Left lung (tissue), 10 donors: ENCODE results near the gene ZBTB46. TPM values are rescaled to one million over a fixed set of nuclear protein-coding genes. Genes with fewer than 3 reads are reported as not detected.

Source experiments
- ATAC-seq: fragments of 200-7000 bp; cut with Tn5 transposase; one replicate; pipeline ENCODE4 v1.9.1; 2020; ENCODE audit warnings: moderate library complexity
- DNase-seq, 4 donors: peaks; one replicate each; pipeline ENCODE4 v3.0.0-alpha.2; 2013 to 2020
- H3K27ac ChIP-seq, 2 donors: fragments of 200-600 bp; sonication (generic) in 1 of 2; one replicate each; pipeline versions ENCODE4 v1.5.0 to v1.8.0; 2020 to 2021
- H3K27me3 ChIP-seq, 2 donors: fragments of 200-600 bp; sonication (generic) in 1 of 2; one replicate each; pipeline versions ENCODE4 v1.5.0 to v1.8.0; 2020 to 2021
- H3K36me3 ChIP-seq, 2 donors: fragments of 200-600 bp; sonication (generic) in 1 of 2; one replicate each; pipeline versions ENCODE4 v1.5.0 to v1.8.0; 2020 to 2021
- H3K4me1 ChIP-seq, 2 donors: fragments of 200-600 bp; one replicate each; pipeline ENCODE4 v1.8.0; 2021
- H3K4me3 ChIP-seq, 2 donors: fragments of 200-600 bp; sonication (generic) in 1 of 2; one replicate each; pipeline versions ENCODE4 v1.5.0 to v1.8.0; 2020 to 2021; ENCODE audit warnings: mild to moderate bottlenecking in 1 of 2
- H3K9me3 ChIP-seq, 2 donors: fragments of 200-600 bp; sonication (generic) in 1 of 2; one replicate each; pipeline versions ENCODE4 v1.5.0 to v1.8.0; 2020 to 2021
- CTCF ChIP-seq, 2 donors: fragments of 200-600 bp; sonication (generic) in 1 of 2; IDR thresholded peaks; one replicate each; pipeline versions ENCODE4 v1.5.0 to v1.8.0; 2021; ENCODE audit warnings: antibody characterized with exemption in 2 of 2
- intact Hi-C, 2 donors: fragments of 100-400 bp; cut with DNase I; formaldehyde crosslinking; loops; one replicate each; pipeline versions ENCODE4 v1.11.2 to v1.14.2; 2022
- polyA plus RNA-seq, 6 donors: library from polyadenylated mRNA; unstranded; fragments of 120-200 nt; gene quantifications; one replicate each; pipeline ENCODE4 v1.2.1, GENCODE V29; 2013; ENCODE audit not compliant: insufficient read length in 6 of 6
- total RNA-seq, 2 donors: library from RNA; stranded (reverse); fragmentation: NEBNext Ultra II Directional; extraction: Animal tissue kit (Norgen Biotek cat#: 25700); gene quantifications; one replicate each; pipeline ENCODE4 v1.2.1, GENCODE V29; 2021
- donor health status: DM: no; HTN: yes; CAD: no.
- donor health status: DM: no; HTN: no; CAD: no.

ZBTB46 gene
- total and polyA plus RNA-seq, 8 donors, result 9.2 to 16.3 (median 11.7) TPM

- ATAC-seq, result peak; percentile 54
- DNase-seq, result peak in 1 of 4 donors; percentile 68
- no peak overlapping the region for H3K4me3 ChIP-seq
- no peak for TF ChIP-seq CTCF (IDR thresholded peaks at IDR 0.05)
- H3K36me3 ChIP-seq, result no peaks in the 10 kb centered on the region
- peaks cover 7 to 37% of the 10 kb centered on the region in 2 donors for H3K4me1 ChIP-seq
- H3K27ac ChIP-seq, result peak overlapping the region in 1 of 2 donors; percentile 39
- intact Hi-C loops, result no loop called here
- peaks cover 0 to 68% of the 10 kb centered on the region in 2 donors for H3K27me3 ChIP-seq
- no peaks in the 10 kb centered on the region for H3K9me3 ChIP-seq
Observed at GRCh38 chr20:63846128-63846771, 15.2 kb upstream of the ZBTB46 start.

DNA sequence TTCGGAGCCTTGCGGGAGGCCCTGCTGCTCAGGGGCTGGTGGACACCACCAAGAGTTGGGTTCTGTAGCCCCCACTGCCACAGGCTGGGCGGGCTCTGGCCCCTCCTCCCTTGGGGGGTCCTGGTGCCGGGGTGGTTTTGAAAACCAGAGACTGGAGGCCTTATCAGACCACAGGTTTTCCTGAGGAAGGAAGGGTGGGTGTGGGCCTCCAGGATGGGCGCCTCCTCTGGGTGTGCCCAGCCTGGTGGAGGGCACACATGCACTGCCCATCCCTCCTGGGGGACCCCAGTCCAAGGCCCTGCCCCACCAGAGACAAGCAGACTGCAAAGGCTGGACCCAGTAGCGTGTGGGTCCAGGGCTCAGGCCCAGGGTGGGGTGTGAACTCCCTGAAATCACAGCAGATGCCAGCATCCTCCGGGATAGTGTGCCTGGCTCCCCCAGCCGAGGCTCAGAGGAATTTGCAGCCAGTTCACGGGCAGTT, 13.5 kb upstream of the ZBTB46 start:
- DNase-seq, result no peak
- Histone ChIP-seq H3K9me3 (no peaks in the 10 kb centered on the region), H3K36me3 (no peaks in the 10 kb centered on the region), H3K27ac (peak overlapping the region in 1 of 2 donors; percentile 41), H3K4me1 (peaks cover 7 to 37% of the 10 kb centered on the region in 2 donors), H3K27me3 (peaks cover 0 to 68% of the 10 kb centered on the region in 2 donors), H3K4me3 (no peak overlapping the region)
- intact Hi-C loops, result no loop called here
- no peak for TF ChIP-seq CTCF (IDR thresholded peaks at IDR 0.05)
- no peak for ATAC-seq

- intact Hi-C loops, result no loop called here
- peaks cover 7 to 37% of the 10 kb centered on the region in 2 donors for H3K4me1 ChIP-seq
- no peak for TF ChIP-seq CTCF (IDR thresholded peaks at IDR 0.05)
- H3K4me3 ChIP-seq, result no peak overlapping the region
- peak overlapping the region in 1 of 2 donors; percentile 41 for H3K27ac ChIP-seq
- no peaks in the 10 kb centered on the region for H3K36me3 ChIP-seq
- H3K27me3 ChIP-seq, result peaks cover 0 to 67% of the 10 kb centered on the region in 2 donors
- DNase-seq (no peak), ATAC-seq (no peak)
- H3K9me3 ChIP-seq, result no peaks in the 10 kb centered on the region
Observed at GRCh38 chr20:63843778-63844177, 12.7 kb upstream of the ZBTB46 start.

GRCh38 chr20:63843222-63843621, 12.2 kb upstream of the ZBTB46 start:
- peaks cover 0 to 62% of the 10 kb centered on the region in 2 donors for H3K27me3 ChIP-seq
- TF ChIP-seq CTCF (IDR thresholded peaks at IDR 0.05), result no peak
- intact Hi-C loops, result no loop called here
- peaks cover 7 to 35% of the 10 kb centered on the region in 2 donors for H3K4me1 ChIP-seq
- no peaks in the 10 kb centered on the region for H3K9me3 ChIP-seq
- ATAC-seq, result no peak
- no peak overlapping the region for H3K27ac ChIP-seq
- no peak overlapping the region for H3K4me3 ChIP-seq
- DNase-seq, result no peak
- no peaks in the 10 kb centered on the region for H3K36me3 ChIP-seq

- TF ChIP-seq CTCF (IDR thresholded peaks at IDR 0.05), result no peak
- no peak overlapping the region for H3K27ac ChIP-seq
- DNase-seq (no peak), ATAC-seq (no peak)
- no peaks in the 10 kb centered on the region for H3K36me3 ChIP-seq
- peaks cover 0 to 52% of the 10 kb centered on the region in 2 donors for H3K27me3 ChIP-seq
- no peaks in the 10 kb centered on the region for H3K9me3 ChIP-seq
- intact Hi-C loops, result no loop called here
- H3K4me3 ChIP-seq, result no peak overlapping the region
- H3K4me1 ChIP-seq, result peaks cover 7 to 25% of the 10 kb centered on the region in 2 donors
Observed at GRCh38 chr20:63842258-63842657, 11.2 kb upstream of the ZBTB46 start.
